GM18909 (cell line): ENCODE data around the gene LRRC59.

Source experiments
- ATAC-seq: cut with Tn5 transposase; IDR thresholded peaks from one replicate; pipeline ENCODE4 v1.9.1; 2021; ENCODE audit warnings: mild to moderate bottlenecking; ENCODE audit not compliant: unreplicated experiment, poor library complexity

Gene LRRC59

GRCh38 chr17:50389534-50389933 is 7.8 kb downstream of the LRRC59 start:
- no peak for ATAC-seq

GRCh38 chr17:50388728-50389127 is 8.6 kb downstream of the LRRC59 start:
- no peak for ATAC-seq

GRCh38 chr17:50386510-50386909 is 10.8 kb downstream of the LRRC59 start:
- no peak for ATAC-seq

- ATAC-seq: no peak
Observed at GRCh38 chr17:50382931-50383330, 14.4 kb downstream of the LRRC59 start.

GRCh38 chr17:50381920-50382319 is 15.4 kb downstream of the LRRC59 start:
- no peak for ATAC-seq

- no peak for ATAC-seq
Observed at GRCh38 chr17:50381260-50381815, 16.0 kb downstream of the LRRC59 start.

GRCh38 chr17:50380369-50381259 is 16.7 kb downstream of the LRRC59 start:
- ATAC-seq: no peak

- ATAC-seq: no peak
Observed at GRCh38 chr17:50379351-50380132, 17.8 kb downstream of the LRRC59 start.

GRCh38 chr17:50375858-50376538 is 21.3 kb downstream of the LRRC59 start:
- ATAC-seq: no peak

GRCh38 chr17:50373705-50374104 is 23.6 kb downstream of the LRRC59 start:
- ATAC-seq: no peak

GRCh38 chr17:50372758-50373556 is 24.4 kb downstream of the LRRC59 start, which contains the start of the genes EME1 and MRPL27:
EME1 (plus strand) TSS chr17:50373229; CDS start chr17:50375209, 1,980 bp downstream.
MRPL27 (minus strand) TSS chr17:50373184; CDS start chr17:50373170, 14 bp downstream.
- ATAC-seq: peak; percentile 91

GRCh38 chr17:50372222-50372757 is 25.0 kb downstream of the LRRC59 start:
- no peak for ATAC-seq

- ATAC-seq: no peak
Observed at GRCh38 chr17:50371526-50371925, 25.8 kb downstream of the LRRC59 start.

GRCh38 chr17:50370052-50370451 is 27.3 kb downstream of the LRRC59 start:
- ATAC-seq: no peak

GRCh38 chr17:50367401-50367800 is 29.9 kb downstream of the LRRC59 start:
- ATAC-seq: no peak

- no peak for ATAC-seq
Observed at GRCh38 chr17:50365649-50366393, 31.5 kb downstream of the LRRC59 start.

GRCh38 chr17:50365165-50365564 is 32.2 kb downstream of the LRRC59 start:
- ATAC-seq: no peak

- no peak for ATAC-seq
Observed at GRCh38 chr17:50364715-50365114, 32.6 kb downstream of the LRRC59 start.

GRCh38 chr17:50364061-50364458 is 33.3 kb downstream of the LRRC59 start:
- ATAC-seq: no peak
